ENCODE measurements around the gene DLG4. TPM values are rescaled to one million over a fixed set of nuclear protein-coding genes. Genes with fewer than 3 reads are reported as not detected.
A peak's percentile ranks its signal among the peaks of the same experiment; 100 is the strongest.

Gene DLG4
- total RNA-seq, 1 donor from 2014 or later = 44.3 TPM

GRCh38 chr17:7156342-7156940 lies 63.2 kb downstream of the DLG4 start:
- no peak for DNase-seq (ENCODE audit: low spot score)
- no peak for TF ChIP-seq CTCF (IDR thresholded peaks at IDR 0.05; ENCODE audit: unreplicated experiment)
- Mint-ChIP-seq H3K27me3 (ENCODE audit: unreplicated experiment) (peaks cover 2% of the 10 kb centered on the region), H3K4me1 (ENCODE audit: unreplicated experiment) (no peaks in the 10 kb centered on the region), H3K36me3 (ENCODE audit: low read depth, unreplicated experiment) (no peaks in the 10 kb centered on the region), H3K4me3 (ENCODE audit: unreplicated experiment) (no peak overlapping the region), H3K27ac (ENCODE audit: unreplicated experiment) (no peak overlapping the region), H3K9me3 (ENCODE audit: unreplicated experiment) (no peaks in the 10 kb centered on the region)

GRCh38 chr17:7147772-7148171 lies 71.9 kb downstream of the DLG4 start:
- no peaks in the 10 kb centered on the region for H3K9me3 Mint-ChIP-seq (ENCODE audit: unreplicated experiment)
- no peak for TF ChIP-seq CTCF (IDR thresholded peaks at IDR 0.05; ENCODE audit: unreplicated experiment)
- DNase-seq (ENCODE audit: low spot score) = no peak
- no peak overlapping the region for H3K4me3 Mint-ChIP-seq (ENCODE audit: unreplicated experiment)
- H3K27ac Mint-ChIP-seq (ENCODE audit: unreplicated experiment) = no peak overlapping the region
- H3K4me1 Mint-ChIP-seq (ENCODE audit: unreplicated experiment) = peaks cover 4% of the 10 kb centered on the region
- H3K36me3 Mint-ChIP-seq (ENCODE audit: low read depth, unreplicated experiment) = no peaks in the 10 kb centered on the region
- H3K27me3 Mint-ChIP-seq (ENCODE audit: unreplicated experiment) = peaks cover 2% of the 10 kb centered on the region

GRCh38 chr17:7146115-7146514 lies 73.5 kb downstream of the DLG4 start:
- H3K4me1 Mint-ChIP-seq (ENCODE audit: unreplicated experiment) = peaks cover 4% of the 10 kb centered on the region
- no peak overlapping the region for H3K4me3 Mint-ChIP-seq (ENCODE audit: unreplicated experiment)
- peaks cover 1% of the 10 kb centered on the region for H3K27me3 Mint-ChIP-seq (ENCODE audit: unreplicated experiment)
- H3K9me3 Mint-ChIP-seq (ENCODE audit: unreplicated experiment) = no peaks in the 10 kb centered on the region
- no peaks in the 10 kb centered on the region for H3K36me3 Mint-ChIP-seq (ENCODE audit: low read depth, unreplicated experiment)
- H3K27ac Mint-ChIP-seq (ENCODE audit: unreplicated experiment) = no peak overlapping the region
- no peak for TF ChIP-seq CTCF (IDR thresholded peaks at IDR 0.05; ENCODE audit: unreplicated experiment)
- DNase-seq (ENCODE audit: low spot score) = no peak

- H3K27ac Mint-ChIP-seq (ENCODE audit: unreplicated experiment) = no peak overlapping the region
- H3K9me3 Mint-ChIP-seq (ENCODE audit: unreplicated experiment) = no peaks in the 10 kb centered on the region
- no peak for DNase-seq (ENCODE audit: low spot score)
- peaks cover 1% of the 10 kb centered on the region for H3K27me3 Mint-ChIP-seq (ENCODE audit: unreplicated experiment)
- peaks cover 4% of the 10 kb centered on the region for H3K4me1 Mint-ChIP-seq (ENCODE audit: unreplicated experiment)
- no peak overlapping the region for H3K4me3 Mint-ChIP-seq (ENCODE audit: unreplicated experiment)
- H3K36me3 Mint-ChIP-seq (ENCODE audit: low read depth, unreplicated experiment) = no peaks in the 10 kb centered on the region
- no peak for TF ChIP-seq CTCF (IDR thresholded peaks at IDR 0.05; ENCODE audit: unreplicated experiment)
Measured at GRCh38 chr17:7144213-7144612, 75.4 kb downstream of the DLG4 start.

- H3K9me3 Mint-ChIP-seq (ENCODE audit: unreplicated experiment) = no peaks in the 10 kb centered on the region
- no peaks in the 10 kb centered on the region for H3K36me3 Mint-ChIP-seq (ENCODE audit: low read depth, unreplicated experiment)
- H3K27me3 Mint-ChIP-seq (ENCODE audit: unreplicated experiment) = peaks cover 4% of the 10 kb centered on the region
- H3K27ac Mint-ChIP-seq (ENCODE audit: unreplicated experiment) = no peak overlapping the region
- DNase-seq (ENCODE audit: low spot score) = no peak
- peak overlapping the region; percentile 2 for H3K4me3 Mint-ChIP-seq (ENCODE audit: unreplicated experiment)
- peaks cover 4% of the 10 kb centered on the region for H3K4me1 Mint-ChIP-seq (ENCODE audit: unreplicated experiment)
- TF ChIP-seq CTCF (IDR thresholded peaks at IDR 0.05; ENCODE audit: unreplicated experiment) = no peak
Measured at GRCh38 chr17:7141824-7142223, 77.8 kb downstream of the DLG4 start.
